ENCODE data around the gene MMP15.

DNA sequence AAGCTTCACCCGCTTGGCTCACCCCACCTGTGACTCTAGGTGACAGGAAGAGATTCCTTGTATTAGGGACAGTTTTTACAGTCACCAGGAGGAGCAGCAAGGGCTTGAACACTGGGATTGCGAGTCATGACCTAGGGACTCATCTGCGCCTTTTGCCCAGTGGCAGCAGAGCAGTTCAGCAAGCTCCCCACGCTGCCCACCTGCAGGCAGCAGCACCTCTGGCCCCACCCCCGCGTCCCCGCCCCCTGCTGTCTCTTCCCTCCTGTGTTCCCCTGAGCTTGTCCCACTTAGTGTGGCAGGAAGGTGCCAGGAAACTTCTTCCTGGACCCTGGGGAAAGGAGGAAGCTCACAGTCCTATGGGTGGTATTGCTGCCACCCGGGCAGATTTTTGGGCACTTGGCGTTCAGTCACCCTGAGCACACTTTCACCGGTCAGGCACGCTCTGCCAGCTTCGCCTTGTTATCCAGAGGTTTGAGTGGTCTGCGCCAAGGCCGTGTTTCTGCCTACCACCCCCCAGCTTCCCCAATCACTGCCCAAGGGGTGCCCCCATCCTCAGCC is 8.7 kb downstream of the MMP15 start:
- no peak for TF ChIP-seq CTCF (IDR thresholded peaks at IDR 0.05)
- TF ChIP-seq POLR2A (IDR thresholded peaks at IDR 0.05) = no peak

All from heart left ventricle (tissue), 13 donors.